ENCODE results near the gene ZNF84.
A peak's percentile ranks its signal among the peaks of the same experiment; 100 is the strongest.

The ZNF84 gene

DNA sequence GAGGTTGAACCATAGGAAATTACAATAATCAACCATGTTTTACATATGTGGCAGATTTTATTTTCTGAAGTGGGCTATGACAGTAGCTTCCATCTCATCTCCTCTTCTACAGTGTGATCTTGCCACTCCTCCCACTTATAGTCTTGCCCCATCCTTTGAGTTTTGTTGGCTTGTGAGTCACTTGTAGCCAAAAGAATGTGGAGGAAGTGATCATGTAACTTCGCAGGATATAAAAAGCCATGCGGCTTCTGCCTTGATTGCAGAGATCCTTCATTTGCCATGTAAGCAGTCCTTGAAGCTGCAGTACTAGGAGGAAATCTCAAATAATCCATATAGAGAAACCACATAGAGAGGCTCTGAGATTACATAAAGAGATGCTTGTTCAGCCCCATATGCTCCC, 13.7 kb upstream of the ZNF84 start:
- TF ChIP-seq POLR2AphosphoS5 (IDR thresholded peaks at IDR 0.05; ENCODE audit: low read depth) (no peak), SPI1 (IDR thresholded peaks at IDR 0.05; ENCODE audit: borderline replicate concordance, low read depth) (no peak), GABPA (IDR thresholded peaks at IDR 0.05; ENCODE audit: low read depth) (no peak)
- TF ChIP-seq, protein P1, sequence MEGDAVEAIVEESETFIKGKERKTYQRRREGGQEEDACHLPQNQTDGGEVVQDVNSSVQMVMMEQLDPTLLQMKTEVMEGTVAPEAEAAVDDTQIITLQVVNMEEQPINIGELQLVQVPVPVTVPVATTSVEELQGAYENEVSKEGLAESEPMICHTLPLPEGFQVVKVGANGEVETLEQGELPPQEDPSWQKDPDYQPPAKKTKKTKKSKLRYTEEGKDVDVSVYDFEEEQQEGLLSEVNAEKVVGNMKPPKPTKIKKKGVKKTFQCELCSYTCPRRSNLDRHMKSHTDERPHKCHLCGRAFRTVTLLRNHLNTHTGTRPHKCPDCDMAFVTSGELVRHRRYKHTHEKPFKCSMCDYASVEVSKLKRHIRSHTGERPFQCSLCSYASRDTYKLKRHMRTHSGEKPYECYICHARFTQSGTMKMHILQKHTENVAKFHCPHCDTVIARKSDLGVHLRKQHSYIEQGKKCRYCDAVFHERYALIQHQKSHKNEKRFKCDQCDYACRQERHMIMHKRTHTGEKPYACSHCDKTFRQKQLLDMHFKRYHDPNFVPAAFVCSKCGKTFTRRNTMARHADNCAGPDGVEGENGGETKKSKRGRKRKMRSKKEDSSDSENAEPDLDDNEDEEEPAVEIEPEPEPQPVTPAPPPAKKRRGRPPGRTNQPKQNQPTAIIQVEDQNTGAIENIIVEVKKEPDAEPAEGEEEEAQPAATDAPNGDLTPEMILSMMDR (IDR thresholded peaks at IDR 0.05; ENCODE audit: insufficient read depth, low read length), result no peak
- TF ChIP-seq, protein P2, sequence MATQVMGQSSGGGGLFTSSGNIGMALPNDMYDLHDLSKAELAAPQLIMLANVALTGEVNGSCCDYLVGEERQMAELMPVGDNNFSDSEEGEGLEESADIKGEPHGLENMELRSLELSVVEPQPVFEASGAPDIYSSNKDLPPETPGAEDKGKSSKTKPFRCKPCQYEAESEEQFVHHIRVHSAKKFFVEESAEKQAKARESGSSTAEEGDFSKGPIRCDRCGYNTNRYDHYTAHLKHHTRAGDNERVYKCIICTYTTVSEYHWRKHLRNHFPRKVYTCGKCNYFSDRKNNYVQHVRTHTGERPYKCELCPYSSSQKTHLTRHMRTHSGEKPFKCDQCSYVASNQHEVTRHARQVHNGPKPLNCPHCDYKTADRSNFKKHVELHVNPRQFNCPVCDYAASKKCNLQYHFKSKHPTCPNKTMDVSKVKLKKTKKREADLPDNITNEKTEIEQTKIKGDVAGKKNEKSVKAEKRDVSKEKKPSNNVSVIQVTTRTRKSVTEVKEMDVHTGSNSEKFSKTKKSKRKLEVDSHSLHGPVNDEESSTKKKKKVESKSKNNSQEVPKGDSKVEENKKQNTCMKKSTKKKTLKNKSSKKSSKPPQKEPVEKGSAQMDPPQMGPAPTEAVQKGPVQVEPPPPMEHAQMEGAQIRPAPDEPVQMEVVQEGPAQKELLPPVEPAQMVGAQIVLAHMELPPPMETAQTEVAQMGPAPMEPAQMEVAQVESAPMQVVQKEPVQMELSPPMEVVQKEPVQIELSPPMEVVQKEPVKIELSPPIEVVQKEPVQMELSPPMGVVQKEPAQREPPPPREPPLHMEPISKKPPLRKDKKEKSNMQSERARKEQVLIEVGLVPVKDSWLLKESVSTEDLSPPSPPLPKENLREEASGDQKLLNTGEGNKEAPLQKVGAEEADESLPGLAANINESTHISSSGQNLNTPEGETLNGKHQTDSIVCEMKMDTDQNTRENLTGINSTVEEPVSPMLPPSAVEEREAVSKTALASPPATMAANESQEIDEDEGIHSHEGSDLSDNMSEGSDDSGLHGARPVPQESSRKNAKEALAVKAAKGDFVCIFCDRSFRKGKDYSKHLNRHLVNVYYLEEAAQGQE (IDR thresholded peaks at IDR 0.05; ENCODE audit: insufficient replicate concordance, low read depth), result no peak
- no peak overlapping the region for H3K4me3 ChIP-seq (replicated peaks; ENCODE audit: insufficient read depth, low read length)
- no peak overlapping the region for H3K27ac ChIP-seq (replicated peaks)
- DNase-seq (ENCODE audit: low read depth in 1 of 2, low spot score in 1 of 2), result no peak
- no peaks in the 10 kb centered on the region for H3K27me3 ChIP-seq (ENCODE audit: insufficient read depth, poor library complexity, severe bottlenecking)

DNA sequence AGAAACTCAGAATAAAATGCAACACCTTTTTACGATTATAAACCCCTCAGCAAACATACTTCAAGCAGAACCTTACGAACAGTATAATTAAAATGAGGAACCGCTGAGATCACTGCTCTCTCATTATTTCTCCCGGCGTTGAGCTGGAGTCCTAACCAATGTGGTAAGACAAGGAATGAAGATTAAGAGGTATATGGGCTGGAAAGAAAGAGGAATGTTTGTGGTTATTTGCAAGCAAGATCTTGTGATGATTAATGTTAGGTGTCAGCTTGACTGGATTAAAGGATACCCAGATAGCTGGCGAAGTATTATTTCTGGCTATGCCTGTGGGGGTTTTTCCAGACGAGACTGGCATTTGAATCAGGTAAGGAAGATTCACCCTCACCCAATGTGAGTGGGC, 10.3 kb upstream of the ZNF84 start:
- Histone ChIP-seq H3K27me3 (ENCODE audit: insufficient read depth, poor library complexity, severe bottlenecking) (no peaks in the 10 kb centered on the region), H3K4me3 (replicated peaks; ENCODE audit: insufficient read depth, low read length) (no peak overlapping the region), H3K27ac (replicated peaks) (no peak overlapping the region)
- TF ChIP-seq, protein P1 (IDR thresholded peaks at IDR 0.05; ENCODE audit: insufficient read depth, low read length), result no peak
- TF ChIP-seq, protein P2 (IDR thresholded peaks at IDR 0.05; ENCODE audit: insufficient replicate concordance, low read depth), result no peak
- DNase-seq (ENCODE audit: low read depth in 1 of 2, low spot score in 1 of 2), result no peak

DNA sequence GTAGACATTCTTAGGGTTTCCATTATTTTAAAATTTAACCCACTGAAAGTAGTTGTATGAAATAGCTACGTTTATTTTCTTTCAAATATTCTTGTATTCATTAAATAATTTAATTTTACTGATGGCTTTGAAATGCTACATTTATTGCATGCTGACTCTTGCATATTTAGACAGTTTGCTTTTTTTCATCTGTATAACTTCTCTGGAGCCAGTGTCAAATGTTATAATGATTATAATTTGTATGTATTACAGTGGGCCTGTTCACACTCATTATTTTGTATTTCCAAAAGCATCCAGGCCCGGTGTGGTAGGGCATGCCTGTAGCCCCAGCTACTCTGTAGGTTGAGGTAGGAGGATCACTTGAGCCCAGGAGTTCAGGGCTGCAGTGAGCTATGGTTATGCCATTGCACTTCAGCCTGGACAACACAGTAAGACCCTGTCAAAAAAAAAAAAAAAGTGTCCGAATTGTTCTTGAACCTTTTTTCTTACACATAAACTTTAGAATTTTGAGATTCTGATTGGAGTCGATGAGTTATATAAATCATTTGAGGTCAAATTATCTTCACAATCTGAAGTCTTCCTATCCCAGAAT, 905 bp downstream of the ZNF84 start:
- DNase-seq (ENCODE audit: low read depth in 1 of 2, low spot score in 1 of 2), result no peak
- Histone ChIP-seq H3K4me3 (replicated peaks; ENCODE audit: insufficient read depth, low read length) (peak overlapping the region; percentile 65), H3K27me3 (ENCODE audit: insufficient read depth, poor library complexity, severe bottlenecking) (no peaks in the 10 kb centered on the region), H3K27ac (replicated peaks) (peak overlapping the region; percentile 90)
- TF ChIP-seq, protein P1 (IDR thresholded peaks at IDR 0.05; ENCODE audit: insufficient read depth, low read length), result no peak
- TF ChIP-seq SPI1 (IDR thresholded peaks at IDR 0.05; ENCODE audit: borderline replicate concordance, low read depth) (peak; percentile 72), GABPA (IDR thresholded peaks at IDR 0.05; ENCODE audit: low read depth) (no peak)

GRCh38 chr12:133046698-133047097, 9.4 kb downstream of the ZNF84 start:
- no peak overlapping the region for H3K4me3 ChIP-seq (replicated peaks; ENCODE audit: insufficient read depth, low read length)
- no peak for DNase-seq (ENCODE audit: low read depth in 1 of 2, low spot score in 1 of 2)
- no peak for TF ChIP-seq SPI1 (IDR thresholded peaks at IDR 0.05; ENCODE audit: borderline replicate concordance, low read depth)
- no peak for TF ChIP-seq POLR2AphosphoS5 (IDR thresholded peaks at IDR 0.05; ENCODE audit: low read depth)
- TF ChIP-seq, protein P2 (IDR thresholded peaks at IDR 0.05; ENCODE audit: insufficient replicate concordance, low read depth), result no peak
- TF ChIP-seq, protein P1 (IDR thresholded peaks at IDR 0.05; ENCODE audit: insufficient read depth, low read length), result no peak
- no peak for TF ChIP-seq GABPA (IDR thresholded peaks at IDR 0.05; ENCODE audit: low read depth)
- H3K27me3 ChIP-seq (ENCODE audit: insufficient read depth, poor library complexity, severe bottlenecking), result no peaks in the 10 kb centered on the region
- no peak overlapping the region for H3K27ac ChIP-seq (replicated peaks)

All from HL-60 (cell line).